GM19397 (cell line): ENCODE measurements around the gene SYK.

Experiments
- ATAC-seq: cut with Tn5 transposase; IDR thresholded peaks from one replicate; pipeline ENCODE4 v1.9.1; 2021; ENCODE audit warnings: mild to moderate bottlenecking, moderate library complexity; ENCODE audit not compliant: unreplicated experiment

The SYK gene

DNA sequence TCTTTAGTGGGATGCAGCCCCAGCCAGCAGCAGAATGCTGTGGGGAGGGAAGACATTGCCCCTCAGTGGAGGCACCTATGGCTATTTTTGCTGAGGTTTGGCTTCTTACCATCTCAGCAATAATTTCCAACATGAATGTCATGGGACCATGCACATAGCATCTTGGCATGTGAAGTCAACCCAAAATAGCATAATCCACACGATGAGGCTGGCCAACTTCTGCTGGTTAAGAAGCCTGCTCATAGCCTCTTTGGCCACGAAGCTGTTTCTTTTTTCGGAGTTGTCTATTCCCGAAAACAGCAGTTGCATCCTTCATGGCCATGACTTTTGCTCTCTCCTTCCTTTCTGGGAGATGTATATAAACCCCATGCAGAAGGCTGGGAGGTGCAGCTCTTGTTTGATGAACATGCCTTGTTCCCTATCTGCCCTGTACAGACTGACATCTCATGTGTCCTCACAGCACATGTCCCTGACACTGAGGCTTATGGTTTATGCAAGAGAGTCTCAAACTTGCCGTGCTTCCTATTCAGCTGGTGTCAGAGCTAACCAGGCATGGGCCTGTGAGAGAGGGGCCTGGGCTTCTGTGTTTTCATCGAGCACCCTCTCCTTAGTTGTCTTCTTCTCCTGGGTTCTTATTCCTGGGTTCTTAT, 45.3 kb downstream of the SYK start:
- ATAC-seq, result no peak

DNA sequence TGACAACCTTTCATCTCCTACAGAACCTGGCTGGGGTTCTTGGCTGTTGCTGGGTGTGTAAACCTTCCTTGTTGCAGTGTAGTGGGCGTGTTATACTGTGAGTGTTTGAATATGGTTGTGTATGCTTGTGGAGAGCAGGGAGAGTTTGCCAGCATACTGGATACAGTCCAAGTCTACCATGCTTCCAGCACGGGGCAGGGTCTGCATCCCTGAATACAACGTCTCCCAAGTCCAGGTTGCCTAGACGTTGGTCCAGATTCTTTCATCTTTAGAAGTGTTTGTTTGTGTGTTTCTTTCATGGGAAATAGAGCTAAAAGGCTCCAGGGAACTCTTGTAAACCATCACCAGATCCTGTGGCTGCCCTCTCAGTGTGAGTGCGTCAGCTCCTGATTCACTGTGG, 46.4 kb downstream of the SYK start:
- ATAC-seq, result no peak

DNA sequence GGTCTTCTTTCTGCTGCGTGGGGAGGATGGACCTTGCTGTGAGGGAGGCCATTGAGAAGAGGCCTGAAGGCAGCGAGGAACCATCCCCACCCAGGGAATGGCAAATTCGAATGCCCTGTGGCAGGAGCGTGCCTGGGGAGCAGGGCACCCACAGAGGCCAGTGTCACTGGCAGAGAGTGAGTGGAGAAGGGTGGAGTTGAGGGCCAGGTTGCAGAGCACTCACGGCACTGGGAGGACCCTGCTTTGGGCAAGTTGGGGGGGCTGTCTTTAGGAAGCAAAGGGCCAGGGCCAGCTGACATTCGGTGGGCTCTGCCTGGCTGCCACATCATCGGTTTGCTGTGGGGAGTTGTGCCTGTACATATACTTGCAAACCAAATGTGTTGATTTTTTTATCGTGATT, 47.2 kb downstream of the SYK start:
- no peak for ATAC-seq

DNA sequence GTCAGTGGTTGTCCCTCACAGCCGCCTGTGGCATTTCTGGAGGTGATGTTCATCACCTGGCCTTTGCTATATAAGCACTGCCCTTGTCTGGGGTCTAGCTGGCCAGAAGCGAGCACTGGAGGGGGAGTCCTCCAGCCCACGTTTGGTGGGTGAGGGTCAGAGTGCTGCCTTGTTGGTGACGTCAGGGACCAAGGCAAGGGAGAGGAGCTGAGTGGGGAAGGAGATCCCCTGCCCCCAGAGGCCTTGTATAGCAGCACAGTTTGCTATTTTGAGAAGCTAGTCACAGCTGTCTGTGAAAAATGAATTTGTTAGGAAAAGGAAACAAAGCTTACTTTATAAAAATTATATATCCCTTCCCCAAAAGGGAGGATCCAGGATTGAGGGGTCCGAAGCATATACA, 49.8 kb downstream of the SYK start:
- ATAC-seq, result no peak

DNA sequence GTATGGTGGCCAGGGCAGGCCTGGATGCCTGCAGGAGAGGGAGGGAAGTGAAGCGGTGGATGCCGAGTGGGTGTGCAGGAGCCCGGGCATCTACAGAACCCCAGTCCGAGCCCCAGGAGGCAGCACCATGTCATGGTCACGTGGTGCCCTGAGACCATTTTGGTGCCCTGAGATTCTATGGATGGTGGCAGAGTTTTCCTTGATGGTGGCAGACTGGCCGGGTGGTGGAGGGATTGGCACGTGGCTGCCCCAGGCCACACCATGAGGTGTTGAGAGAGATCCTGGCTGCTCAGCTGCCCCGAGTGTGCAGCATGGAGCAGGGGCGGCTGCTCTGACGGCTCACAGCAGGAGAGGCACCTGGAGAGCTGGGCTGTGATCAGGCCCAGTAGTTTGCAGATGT, 52.3 kb downstream of the SYK start:
- no peak for ATAC-seq

DNA sequence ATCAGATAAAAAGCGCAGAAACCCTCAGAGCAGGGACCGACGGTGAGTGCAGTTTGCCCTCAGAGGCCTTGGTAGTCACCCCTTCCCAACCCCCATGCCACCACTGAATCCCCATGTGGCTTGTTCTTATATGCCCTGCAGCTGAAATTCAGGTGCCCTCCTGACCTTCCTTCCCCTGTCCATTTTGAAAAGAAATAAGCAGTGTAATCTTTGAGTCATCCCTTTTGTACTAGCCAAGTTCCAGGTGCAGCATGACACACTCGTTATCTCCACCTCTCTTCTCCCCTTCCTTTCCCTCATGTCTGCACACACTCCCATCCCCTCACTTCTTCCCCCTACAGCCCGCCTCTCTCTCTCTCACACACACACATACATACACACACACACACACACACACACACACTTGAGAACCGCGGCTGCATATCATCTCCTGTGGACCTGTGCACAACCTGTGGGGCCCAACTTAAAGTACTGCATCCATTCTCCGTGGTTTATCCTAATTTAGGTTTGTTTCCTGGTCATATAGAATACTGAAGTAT, 53.1 kb downstream of the SYK start:
- ATAC-seq, result no peak

DNA sequence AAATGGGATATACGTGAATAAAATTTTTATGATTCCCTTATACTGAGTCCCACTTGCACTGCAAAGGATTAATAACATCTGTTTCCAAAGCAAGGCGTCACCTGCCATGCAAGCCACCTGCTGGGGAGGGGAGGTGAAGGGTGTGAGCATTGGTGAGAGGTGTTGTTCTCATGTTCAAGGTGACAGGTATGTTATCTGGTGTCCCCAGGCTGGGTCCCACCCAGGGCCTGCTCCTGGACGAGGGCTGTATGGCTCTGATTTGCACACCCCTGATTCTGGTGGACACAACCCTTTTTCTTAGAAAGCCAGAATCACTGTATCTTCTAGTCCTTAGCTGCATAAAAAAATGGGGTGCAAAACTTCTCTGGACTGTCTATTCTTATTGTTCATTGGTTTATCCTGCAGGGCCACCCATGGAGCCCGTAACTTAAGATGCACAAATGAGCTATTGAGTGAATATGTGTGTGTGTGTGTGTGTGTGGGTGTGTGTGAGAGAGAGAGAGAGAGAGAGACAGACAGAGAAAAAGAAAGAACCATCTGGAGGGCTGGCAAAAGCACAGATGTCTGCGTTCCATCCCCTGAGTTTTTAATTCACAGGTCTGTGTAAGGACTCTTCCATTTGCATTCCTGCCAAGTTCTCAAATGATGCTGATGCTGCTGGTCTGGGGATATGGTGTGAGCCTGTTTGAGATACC, 53.7 kb downstream of the SYK start:
- ATAC-seq, result no peak

DNA sequence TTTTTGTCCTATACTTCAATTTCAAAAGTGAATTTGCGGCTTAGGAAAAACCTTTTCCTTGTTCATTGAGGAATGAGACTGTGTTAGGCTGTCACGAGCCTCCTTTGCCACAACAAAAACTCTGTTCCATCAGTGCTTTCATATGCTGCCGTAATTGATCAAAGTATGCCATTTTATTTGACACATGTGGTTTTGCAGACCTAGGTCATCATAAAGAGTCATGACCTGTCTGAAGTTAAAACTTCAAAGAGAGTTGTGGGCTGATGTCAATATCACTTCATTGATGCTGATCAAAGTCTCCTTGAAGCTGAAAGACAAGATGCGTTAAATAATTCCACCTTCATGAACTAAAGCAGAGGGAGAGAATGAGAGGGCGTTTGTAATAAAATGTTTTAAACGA, 55.5 kb downstream of the SYK start:
- no peak for ATAC-seq

DNA sequence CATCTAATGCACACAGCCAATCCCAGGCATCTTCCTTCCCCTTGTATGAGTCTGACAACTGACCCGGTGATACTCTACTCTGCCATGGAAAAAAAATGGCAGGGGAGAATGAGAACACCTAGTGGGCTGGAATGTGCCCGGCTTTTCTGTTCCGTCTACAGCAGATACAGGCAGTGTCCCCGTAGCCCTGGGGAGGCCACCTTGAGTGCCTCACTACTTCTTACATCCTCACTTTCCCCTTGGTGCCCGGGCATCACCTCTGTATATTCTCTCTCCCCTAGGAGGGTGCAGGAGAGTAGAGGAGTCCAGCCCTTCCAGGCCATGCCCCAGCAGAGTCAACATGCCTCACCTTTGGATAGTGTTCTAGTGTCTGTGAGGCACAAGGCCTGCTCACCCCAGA, 56.2 kb downstream of the SYK start:
- no peak for ATAC-seq

DNA sequence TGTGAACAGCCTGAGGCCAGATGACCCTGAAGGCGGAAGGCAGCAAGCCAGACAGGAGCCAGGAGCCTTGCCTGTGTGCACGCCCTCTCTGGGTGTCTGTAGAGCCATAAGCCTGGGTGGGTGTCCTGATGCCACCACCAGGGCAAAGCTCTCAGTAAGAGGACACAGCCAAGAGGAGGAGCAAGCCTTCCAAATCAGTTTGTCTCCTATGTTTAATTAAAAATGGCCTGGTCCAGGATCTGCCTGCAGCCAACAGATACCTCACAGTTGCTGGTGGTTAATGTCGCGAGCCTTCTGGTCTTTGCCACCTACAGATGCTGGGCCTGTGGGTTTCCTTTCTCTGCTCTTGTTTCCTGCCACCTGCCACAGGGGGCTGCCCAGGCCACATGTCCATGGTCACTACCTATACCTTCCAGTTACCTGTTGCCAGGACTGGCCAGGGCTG, 56.9 kb downstream of the SYK start:
- no peak for ATAC-seq

DNA sequence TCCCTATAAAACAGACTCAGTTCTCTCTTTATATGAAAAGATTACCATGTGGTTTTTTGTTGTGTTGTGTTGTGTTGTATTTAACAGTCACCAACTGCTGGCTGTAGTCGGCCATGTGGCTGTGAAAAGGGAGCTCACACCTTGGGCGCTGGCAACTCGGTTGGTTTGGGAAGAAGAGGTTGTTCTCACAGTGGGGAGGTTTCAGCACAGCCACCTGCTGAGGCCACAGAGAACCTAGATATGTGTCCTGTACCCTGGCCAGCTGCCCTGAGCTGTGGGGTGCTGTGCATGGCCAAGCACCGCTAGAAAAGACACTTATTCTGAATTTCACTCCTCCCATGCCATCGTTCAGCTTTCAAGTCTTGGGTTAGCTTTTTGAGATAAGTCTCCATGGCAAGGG, 58.8 kb downstream of the SYK start:
- ATAC-seq, result no peak

DNA sequence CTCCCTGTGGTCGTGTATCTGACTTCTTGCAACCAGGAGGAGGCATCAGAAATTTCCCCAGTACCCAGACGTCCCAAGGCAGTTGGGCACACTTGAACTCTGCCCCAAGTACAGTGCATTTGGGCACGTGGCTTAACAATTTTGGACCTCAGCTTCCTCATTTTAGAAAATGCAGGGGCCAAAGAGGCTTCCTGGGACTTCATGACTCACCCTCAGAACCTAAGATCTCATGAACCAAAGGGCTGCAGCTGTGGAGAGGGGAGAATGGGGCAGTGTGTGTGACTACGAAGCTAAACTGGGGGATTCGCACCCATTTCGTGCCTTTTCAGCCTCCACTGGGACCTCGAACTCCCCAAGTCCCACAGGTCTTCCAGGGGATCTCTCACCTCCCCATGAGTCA, 59.2 kb downstream of the SYK start:
- no peak for ATAC-seq

DNA sequence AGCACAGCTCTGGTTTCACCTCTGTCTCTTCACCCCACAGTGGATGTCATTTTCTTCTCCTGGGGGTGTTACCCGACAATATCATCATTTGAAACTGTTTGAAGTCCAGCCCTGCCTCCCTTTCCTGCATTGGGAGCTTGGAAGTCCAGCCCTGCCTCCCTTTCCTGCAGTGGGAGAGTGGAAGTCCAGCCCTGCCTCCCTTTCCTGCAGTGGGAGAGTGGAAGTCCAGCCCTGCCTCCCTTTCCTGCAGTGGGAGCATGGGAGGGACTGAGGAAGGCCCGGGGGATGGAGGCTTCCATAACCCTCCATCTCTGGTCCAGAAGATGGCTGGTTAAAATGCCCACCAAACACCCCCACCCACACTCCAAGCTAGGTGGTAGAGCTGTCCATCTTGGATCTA, 59.8 kb downstream of the SYK start:
- ATAC-seq, result no peak

DNA sequence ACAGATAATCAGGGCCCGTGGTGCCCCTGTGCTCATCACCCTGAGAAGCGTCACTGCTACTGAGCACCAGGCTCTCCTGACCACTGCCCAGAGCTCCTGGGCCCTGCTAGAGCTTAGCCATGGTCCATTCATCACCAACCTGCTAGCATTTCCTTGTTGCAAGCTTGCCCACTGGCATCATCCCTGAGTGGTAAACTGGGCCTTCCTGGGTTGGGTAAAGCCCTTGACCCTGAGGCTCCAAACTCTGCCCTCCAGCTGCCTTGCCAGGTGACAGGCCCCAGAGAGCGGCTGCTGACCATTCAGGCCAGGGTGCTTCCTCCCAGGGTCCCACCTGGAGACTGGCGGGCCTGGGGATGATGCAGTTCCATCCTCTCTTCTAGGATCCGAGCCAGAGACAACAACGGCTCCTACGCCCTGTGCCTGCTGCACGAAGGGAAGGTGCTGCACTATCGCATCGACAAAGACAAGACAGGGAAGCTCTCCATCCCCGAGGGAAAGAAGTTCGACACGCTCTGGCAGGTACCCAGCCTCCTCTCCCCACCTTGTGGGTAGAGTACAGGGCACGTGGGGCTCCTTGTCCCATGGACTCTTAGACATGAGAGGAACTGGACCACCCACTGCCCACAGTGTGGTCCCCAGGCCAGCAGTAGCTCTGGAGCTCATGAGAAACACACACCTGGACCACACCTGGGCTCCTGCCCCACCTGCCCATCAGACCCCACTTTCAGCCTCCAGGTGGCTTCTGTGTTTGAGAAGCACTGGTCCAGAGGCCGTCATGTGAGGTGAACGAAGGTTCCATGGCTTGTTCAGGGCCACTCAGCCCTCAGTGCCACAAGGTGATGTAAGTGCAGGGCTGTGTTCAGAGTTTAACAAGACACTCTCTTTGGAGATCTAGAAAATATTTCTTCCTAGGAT, 60.5 kb downstream of the SYK start:
- no peak for ATAC-seq

DNA sequence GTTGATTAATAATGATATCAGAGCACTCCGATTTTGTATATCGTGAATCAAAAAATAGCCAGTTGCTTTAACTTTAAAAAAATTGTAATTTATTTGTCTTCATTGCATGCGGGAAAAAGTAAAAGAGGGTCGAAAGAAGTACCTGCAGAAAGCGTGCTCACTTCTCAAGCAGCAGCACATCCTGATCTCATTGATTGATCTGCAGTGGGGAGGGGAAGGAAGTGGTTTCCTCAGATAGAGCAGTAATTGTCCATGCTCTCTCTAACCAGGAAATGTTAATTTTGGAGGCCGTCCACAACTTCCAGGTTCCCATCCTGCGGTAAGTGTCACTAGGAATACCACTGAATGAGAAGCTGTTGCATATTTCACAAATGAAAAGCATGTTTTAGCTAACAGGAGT, 63.2 kb downstream of the SYK start:
- ATAC-seq, result no peak

DNA sequence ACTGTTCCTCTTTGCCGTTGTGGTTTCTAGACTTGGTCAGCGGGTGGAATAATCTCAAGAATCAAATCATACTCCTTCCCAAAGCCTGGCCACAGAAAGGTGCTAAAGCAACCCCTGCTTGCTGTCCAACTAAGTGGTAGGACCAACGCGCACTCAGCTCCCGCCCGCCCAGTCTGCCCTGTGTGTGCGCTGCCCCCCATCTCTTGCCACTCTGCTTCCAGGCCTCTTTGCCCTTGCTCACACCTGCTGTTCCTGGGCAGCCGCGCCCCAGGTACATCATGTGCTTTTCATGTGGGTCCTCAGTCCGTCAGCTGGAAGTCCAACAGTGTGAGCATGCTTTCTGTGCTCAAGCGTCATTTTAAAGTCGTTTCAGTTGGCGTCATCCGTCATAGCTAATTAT, 65.5 kb downstream of the SYK start:
- no peak for ATAC-seq

DNA sequence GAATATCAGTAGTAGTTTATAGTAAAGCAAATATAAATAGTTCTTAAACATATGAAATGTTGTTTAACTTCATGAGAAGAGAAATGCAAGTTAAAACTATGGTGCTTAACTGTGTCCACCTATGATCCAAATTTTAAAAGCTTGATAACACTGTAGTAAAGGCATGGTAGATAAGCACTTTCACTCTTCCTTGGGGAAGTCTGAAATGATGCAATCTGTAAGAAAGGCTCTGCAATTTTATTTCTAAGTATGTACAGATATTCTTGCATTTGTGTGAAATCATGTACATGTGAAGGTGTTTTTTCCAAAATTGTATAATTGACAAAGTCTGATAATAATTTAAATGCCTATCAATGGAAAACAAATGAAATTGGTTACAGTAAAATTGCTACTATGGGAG, 66.9 kb downstream of the SYK start:
- ATAC-seq, result no peak

DNA sequence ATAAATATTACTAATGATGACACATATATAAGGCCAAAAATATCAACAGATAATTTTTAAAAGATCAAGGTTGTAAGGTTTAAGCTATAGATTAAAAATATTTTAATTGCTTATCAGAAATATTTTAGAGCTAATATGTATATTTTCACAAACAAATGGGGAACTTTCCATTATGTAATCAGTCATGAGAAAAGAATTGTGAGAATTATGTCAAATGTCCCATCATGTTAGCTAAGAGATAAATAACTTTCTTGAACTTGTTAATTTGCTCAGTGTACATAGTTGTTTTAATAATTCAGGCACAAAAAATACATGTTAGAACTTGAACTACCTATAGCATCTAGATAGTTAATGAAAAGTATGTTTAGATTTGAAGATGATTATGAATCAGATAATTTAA, 67.7 kb downstream of the SYK start:
- ATAC-seq, result no peak

DNA sequence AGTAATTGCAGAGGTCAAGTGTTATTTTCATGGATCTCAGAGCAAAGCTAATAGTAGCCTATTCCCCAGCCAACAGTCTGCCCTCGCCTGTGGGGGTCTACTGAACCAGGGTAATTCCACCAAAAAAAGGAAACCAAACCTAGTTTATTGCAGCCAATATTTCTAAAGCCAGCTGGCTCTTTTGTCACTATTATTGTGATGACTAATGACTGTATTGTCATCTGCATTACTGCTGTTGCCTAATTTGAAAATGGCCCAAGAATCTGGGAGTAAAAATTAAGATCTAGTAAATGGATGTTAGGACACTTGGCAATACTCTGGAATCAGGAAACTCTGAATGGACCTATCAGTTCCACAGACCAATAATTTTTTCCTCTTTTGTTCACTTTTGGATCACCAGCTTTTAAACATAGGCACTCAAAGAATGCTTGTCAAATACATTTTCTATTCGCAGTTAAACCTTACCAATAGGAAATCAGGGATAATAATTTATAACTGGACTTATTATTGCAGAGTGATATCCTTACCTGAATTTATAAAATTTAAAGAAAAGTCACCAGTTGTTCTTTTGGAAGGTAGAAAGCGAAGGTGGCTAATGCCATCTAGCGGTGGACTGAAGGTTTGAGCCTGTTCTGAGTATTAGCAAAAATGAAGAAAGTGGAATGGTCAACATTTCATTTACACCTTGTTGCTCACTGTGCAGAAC, 69.2 kb downstream of the SYK start:
- no peak for ATAC-seq

DNA sequence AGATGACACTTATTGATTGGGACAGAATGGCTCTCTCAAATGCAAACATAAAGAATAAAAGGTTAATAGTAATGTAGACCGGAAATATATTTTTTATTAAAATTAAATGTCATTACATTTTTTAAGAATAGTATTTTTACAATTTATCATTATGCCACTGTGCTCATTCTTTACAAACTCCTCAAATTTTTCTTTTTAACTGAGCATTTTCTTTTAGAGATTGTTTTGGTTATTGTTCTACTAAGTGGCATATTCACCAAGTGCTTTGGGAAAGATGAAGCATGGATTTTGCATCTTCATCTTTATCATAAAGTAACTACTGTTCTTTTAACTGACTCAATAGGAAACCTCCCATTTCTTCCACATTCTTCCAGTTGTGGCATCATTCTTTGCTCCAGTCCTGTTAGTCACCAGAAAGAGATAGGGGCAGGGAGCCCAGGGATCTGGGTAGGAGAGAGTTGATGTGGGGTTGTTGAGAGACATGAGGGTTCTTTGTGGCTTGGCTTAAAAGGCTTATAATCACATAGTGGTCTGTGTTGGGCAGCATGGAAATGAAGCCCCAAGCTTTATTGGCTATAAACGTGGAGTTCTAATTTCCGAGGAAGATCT, 69.8 kb downstream of the SYK start:
- no peak for ATAC-seq
